Immature natural killer cell (primary cell): Measurements from ENCODE around the gene NTSR2. TPM values are rescaled to one million over a fixed set of nuclear protein-coding genes. Genes with fewer than 3 reads are reported as not detected.

Experiments
- DNase-seq, 3 donors: peaks; one replicate each; pipeline ENCODE4 v3.0.0; 2022; ENCODE audit warnings: mixed read lengths in 1 of 3
- H3K27ac Mint-ChIP-seq, 6 donors: one replicate each; pipeline ENCODE4 v1.8.0; 2020; ENCODE audit warnings: mixed read lengths in 6 of 6, mild to moderate bottlenecking in 5 of 6, inconsistent platforms in 4 of 6, moderate library complexity in 3 of 6
- H3K27me3 Mint-ChIP-seq, 3 donors: one replicate each; pipeline ENCODE4 v1.8.0; 2020 to 2021; ENCODE audit warnings: low read depth in 3 of 3, mild to moderate bottlenecking in 3 of 3, mixed read lengths in 3 of 3, moderate library complexity in 3 of 3, inconsistent platforms in 1 of 3
- H3K36me3 Mint-ChIP-seq, 3 donors: one replicate each; pipeline ENCODE4 v1.8.0; 2020; ENCODE audit warnings: mixed read lengths in 3 of 3, inconsistent platforms in 2 of 3, mild to moderate bottlenecking in 2 of 3
- H3K4me1 Mint-ChIP-seq, 2 donors: one replicate each; pipeline ENCODE4 v1.8.0; 2020; ENCODE audit warnings: inconsistent platforms in 2 of 2, mild to moderate bottlenecking in 2 of 2, mixed read lengths in 2 of 2, moderate library complexity in 1 of 2
- H3K4me3 Mint-ChIP-seq, 5 donors: one replicate each; pipeline ENCODE4 v1.8.0; 2020; ENCODE audit warnings: mild to moderate bottlenecking in 5 of 5, mixed read lengths in 5 of 5, inconsistent platforms in 3 of 5, moderate library complexity in 3 of 5
- H3K9me3 Mint-ChIP-seq, 6 donors: one replicate each; pipeline ENCODE4 v1.8.0; 2020; ENCODE audit warnings: mild to moderate bottlenecking in 6 of 6, mixed read lengths in 6 of 6, inconsistent platforms in 4 of 6, moderate library complexity in 3 of 6
- polyA plus RNA-seq, 3 donors: library from polyadenylated mRNA; unstranded; fragments of 300-500 nt; fragmentation: Illumina TruSeq; gene quantifications; one replicate each; pipeline ENCODE4 v1.2.3, GENCODE V29; 2021

Gene NTSR2
- polyA plus RNA-seq, 3 donors from 2014 or later, result not detected

DNA sequence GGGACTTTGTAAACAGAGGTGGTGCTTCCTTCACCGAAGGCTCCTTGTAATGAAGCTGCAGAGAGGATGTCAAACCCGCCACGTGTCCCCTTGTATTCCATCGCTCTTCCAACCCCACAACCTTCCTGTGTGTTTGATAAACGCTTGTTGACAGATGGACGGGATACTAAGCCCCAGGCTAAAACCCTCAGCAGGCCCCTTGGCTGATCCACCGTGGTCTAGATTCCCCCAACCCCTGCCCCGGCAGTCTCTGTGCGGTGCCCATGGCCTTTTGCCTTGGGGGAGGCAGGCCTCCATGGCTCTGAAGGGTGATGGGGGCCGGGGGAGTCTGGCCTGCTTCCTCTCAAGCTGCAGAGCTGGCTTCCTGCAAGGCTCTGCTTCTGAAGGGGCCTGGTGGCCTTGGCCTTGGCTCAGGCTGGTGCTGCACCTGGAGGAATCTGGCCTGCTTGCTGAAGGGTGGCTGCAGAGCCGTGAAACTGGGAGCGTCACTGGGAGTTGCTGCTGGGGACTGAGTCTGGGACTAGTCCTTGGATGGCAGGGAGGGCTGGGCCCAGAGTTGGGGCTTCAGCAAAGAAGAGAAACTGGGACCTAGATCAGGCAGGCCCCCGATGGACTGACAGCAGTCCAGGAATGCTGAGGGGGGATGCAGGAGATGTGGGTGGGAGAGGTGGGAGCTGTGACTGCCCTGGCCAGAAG lies 9.6 kb upstream of the NTSR2 start:
- DNase-seq, result no peak
- Mint-ChIP-seq H3K4me1 (no peaks in the 10 kb centered on the region), H3K27me3 (peaks cover 7 to 24% (median 14%) of the 10 kb centered on the region in 3 donors), H3K36me3 (no peaks in the 10 kb centered on the region), H3K27ac (no peak overlapping the region), H3K9me3 (no peaks in the 10 kb centered on the region), H3K4me3 (no peak overlapping the region)

DNA sequence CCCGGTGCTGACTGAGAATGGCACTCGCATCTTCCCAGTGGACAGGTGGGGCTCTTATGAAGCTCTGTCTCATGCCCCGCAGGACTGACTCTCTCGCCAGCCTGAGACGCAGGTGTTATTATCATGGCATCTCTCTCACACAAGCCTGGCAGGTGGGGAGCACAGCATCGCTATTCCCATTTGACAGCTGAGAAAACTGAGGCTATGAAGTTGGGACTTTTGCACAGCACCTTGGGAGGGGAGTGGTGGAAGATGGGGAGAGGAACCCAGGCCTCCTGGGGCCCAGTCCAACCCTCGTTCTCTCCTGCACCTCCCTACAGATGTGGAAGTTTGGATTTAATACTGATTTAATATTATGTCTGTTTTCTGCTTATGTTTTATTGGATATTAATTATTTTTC lies 9.0 kb upstream of the NTSR2 start:
- no peaks in the 10 kb centered on the region for H3K9me3 Mint-ChIP-seq
- H3K27me3 Mint-ChIP-seq, result peaks cover 7 to 20% (median 16%) of the 10 kb centered on the region in 3 donors
- no peak overlapping the region for H3K4me3 Mint-ChIP-seq
- H3K4me1 Mint-ChIP-seq, result no peaks in the 10 kb centered on the region
- no peak for DNase-seq
- no peak overlapping the region for H3K27ac Mint-ChIP-seq
- H3K36me3 Mint-ChIP-seq, result no peaks in the 10 kb centered on the region

- H3K27me3 Mint-ChIP-seq, result peaks cover 6 to 22% (median 14%) of the 10 kb centered on the region in 3 donors
- H3K9me3 Mint-ChIP-seq, result no peaks in the 10 kb centered on the region
- no peaks in the 10 kb centered on the region for H3K4me1 Mint-ChIP-seq
- DNase-seq, result no peak
- H3K36me3 Mint-ChIP-seq, result no peaks in the 10 kb centered on the region
- no peak overlapping the region for H3K4me3 Mint-ChIP-seq
- H3K27ac Mint-ChIP-seq, result no peak overlapping the region
Measured at GRCh38 chr2:11678306-11678960, 8.4 kb upstream of the NTSR2 start.

- H3K4me1 Mint-ChIP-seq, result no peaks in the 10 kb centered on the region
- no peaks in the 10 kb centered on the region for H3K9me3 Mint-ChIP-seq
- no peak for DNase-seq
- no peak overlapping the region for H3K27ac Mint-ChIP-seq
- H3K36me3 Mint-ChIP-seq, result no peaks in the 10 kb centered on the region
- H3K27me3 Mint-ChIP-seq, result peaks cover 6 to 22% (median 13%) of the 10 kb centered on the region in 3 donors
- H3K4me3 Mint-ChIP-seq, result no peak overlapping the region
Measured at GRCh38 chr2:11677136-11678055, 7.4 kb upstream of the NTSR2 start.

- no peaks in the 10 kb centered on the region for H3K36me3 Mint-ChIP-seq
Measured at GRCh38 chr2:11676640-11677039, 6.6 kb upstream of the NTSR2 start.

DNA sequence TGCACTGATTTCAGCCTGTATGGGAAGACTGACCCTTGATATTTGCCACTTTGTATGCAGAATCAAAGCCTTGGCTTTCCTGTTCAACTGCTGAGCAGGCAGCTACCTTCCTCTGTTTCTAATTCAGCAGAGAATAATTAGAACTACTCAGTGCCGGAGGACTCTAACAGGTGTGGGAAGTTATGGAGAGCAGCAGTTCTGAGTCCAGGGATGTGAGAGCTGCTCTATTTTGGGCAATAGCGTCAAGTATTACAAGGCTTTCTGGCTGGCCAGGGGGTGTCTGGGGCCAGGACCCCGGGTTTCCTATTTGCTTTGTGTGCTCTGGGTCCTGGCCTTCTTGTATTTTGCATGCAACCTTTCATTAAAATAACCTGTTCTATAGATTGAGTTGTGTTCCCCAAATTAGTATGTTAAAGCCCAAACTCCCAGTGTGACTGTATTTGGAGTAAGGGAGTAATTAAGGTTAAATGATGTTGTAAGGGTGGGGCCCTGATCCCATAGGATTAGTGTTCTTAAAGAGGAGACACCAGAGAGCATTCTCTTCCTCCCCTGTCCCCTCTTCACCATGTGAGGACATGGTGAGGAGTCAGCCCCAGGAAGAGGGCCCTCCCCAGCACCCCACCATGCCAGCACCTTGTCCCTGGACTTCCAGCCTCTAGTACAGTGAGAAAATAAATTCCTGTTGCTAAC lies 5.6 kb upstream of the NTSR2 start:
- no peak for DNase-seq
- Mint-ChIP-seq H3K9me3 (no peaks in the 10 kb centered on the region), H3K27ac (no peak overlapping the region), H3K4me1 (peaks cover 0 to 1% of the 10 kb centered on the region in 2 donors), H3K4me3 (no peak overlapping the region), H3K36me3 (no peaks in the 10 kb centered on the region), H3K27me3 (peaks cover 6 to 22% (median 13%) of the 10 kb centered on the region in 3 donors)

More at GRCh38 chr2:11676640-11677039, 6.6 kb upstream of the NTSR2 start:
- no peak for DNase-seq
- no peaks in the 10 kb centered on the region for H3K9me3 Mint-ChIP-seq
- no peak overlapping the region for H3K27ac Mint-ChIP-seq
- no peak overlapping the region for H3K4me3 Mint-ChIP-seq
- H3K27me3 Mint-ChIP-seq, result peaks cover 6 to 22% (median 13%) of the 10 kb centered on the region in 3 donors
- H3K4me1 Mint-ChIP-seq, result no peaks in the 10 kb centered on the region

DNA sequence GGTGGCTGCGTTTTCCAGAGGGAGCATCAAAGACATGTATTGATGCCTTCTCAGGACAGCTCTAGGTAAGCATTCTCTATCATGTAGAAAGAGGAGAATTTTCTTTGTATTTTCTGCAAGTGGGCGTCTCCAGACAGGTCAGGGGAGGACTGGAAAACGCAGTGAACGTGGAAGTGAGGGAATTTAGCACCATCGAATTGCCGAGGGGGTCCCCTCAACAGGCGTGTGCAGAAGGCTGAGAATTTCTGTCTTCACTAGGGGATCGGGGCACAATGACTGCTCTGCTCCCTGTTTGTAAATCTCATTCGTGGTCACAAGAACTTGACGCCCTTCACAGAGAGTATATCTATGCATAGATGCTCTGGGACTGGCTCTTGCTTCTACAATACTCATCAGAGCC lies 5.0 kb upstream of the NTSR2 start:
- no peak for DNase-seq
- peaks cover 6 to 21% (median 13%) of the 10 kb centered on the region in 3 donors for H3K27me3 Mint-ChIP-seq

GRCh38 chr2:11672407-11672806 lies 2.4 kb upstream of the NTSR2 start:
- no peak overlapping the region for H3K4me3 Mint-ChIP-seq
- no peak overlapping the region for H3K27ac Mint-ChIP-seq
- DNase-seq, result no peak
- no peaks in the 10 kb centered on the region for H3K9me3 Mint-ChIP-seq
- peaks cover 0 to 25% (median 19%) of the 10 kb centered on the region in 3 donors for H3K27me3 Mint-ChIP-seq
- peaks cover 3 to 6% of the 10 kb centered on the region in 2 donors for H3K4me1 Mint-ChIP-seq
- no peaks in the 10 kb centered on the region for H3K36me3 Mint-ChIP-seq

More for the DNA sequence above, 5.0 kb upstream of the NTSR2 start:
- Mint-ChIP-seq H3K9me3 (no peaks in the 10 kb centered on the region), H3K27ac (no peak overlapping the region), H3K36me3 (no peaks in the 10 kb centered on the region), H3K4me3 (no peak overlapping the region), H3K4me1 (peaks cover 3 to 6% of the 10 kb centered on the region in 2 donors)

GRCh38 chr2:11667866-11668637 lies 1.9 kb downstream of the NTSR2 start:
- Mint-ChIP-seq H3K4me3 (no peak overlapping the region), H3K4me1 (peaks cover 3 to 6% of the 10 kb centered on the region in 2 donors)

DNA sequence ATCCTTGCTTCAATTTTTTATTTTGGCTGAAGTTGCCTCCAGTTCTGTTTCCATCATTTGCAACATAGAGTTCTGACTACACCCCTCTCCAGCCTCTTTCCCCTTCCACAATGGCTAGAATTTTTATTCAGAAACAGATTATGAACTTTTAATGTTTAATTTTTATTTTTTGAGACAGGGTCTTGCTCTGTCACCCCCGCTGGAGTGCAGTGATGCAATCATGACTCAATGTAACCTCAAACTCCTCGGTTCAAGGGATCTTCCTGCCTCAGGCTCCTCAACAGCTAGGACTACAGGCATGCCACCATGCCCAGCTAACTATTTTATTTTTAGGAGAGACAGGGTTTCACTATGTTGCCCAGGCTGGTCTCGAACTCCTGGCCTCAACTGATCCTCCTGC lies 2.8 kb downstream of the NTSR2 start:
- no peak overlapping the region for H3K27ac Mint-ChIP-seq
- no peak overlapping the region for H3K4me3 Mint-ChIP-seq
- H3K27me3 Mint-ChIP-seq, result peaks cover 6 to 14% (median 11%) of the 10 kb centered on the region in 3 donors
- no peak for DNase-seq
- peaks cover 0 to 10% (median under 1%) of the 10 kb centered on the region in 6 donors for H3K9me3 Mint-ChIP-seq
- no peaks in the 10 kb centered on the region for H3K36me3 Mint-ChIP-seq
- peaks cover 3 to 6% of the 10 kb centered on the region in 2 donors for H3K4me1 Mint-ChIP-seq

More at GRCh38 chr2:11667866-11668637, 1.9 kb downstream of the NTSR2 start:
- Mint-ChIP-seq H3K36me3 (no peaks in the 10 kb centered on the region), H3K27me3 (peaks cover 3 to 11% (median 11%) of the 10 kb centered on the region in 3 donors), H3K9me3 (peaks cover 0 to 1% (median 0%) of the 10 kb centered on the region in 6 donors), H3K27ac (no peak overlapping the region)
- DNase-seq, result no peak

DNA sequence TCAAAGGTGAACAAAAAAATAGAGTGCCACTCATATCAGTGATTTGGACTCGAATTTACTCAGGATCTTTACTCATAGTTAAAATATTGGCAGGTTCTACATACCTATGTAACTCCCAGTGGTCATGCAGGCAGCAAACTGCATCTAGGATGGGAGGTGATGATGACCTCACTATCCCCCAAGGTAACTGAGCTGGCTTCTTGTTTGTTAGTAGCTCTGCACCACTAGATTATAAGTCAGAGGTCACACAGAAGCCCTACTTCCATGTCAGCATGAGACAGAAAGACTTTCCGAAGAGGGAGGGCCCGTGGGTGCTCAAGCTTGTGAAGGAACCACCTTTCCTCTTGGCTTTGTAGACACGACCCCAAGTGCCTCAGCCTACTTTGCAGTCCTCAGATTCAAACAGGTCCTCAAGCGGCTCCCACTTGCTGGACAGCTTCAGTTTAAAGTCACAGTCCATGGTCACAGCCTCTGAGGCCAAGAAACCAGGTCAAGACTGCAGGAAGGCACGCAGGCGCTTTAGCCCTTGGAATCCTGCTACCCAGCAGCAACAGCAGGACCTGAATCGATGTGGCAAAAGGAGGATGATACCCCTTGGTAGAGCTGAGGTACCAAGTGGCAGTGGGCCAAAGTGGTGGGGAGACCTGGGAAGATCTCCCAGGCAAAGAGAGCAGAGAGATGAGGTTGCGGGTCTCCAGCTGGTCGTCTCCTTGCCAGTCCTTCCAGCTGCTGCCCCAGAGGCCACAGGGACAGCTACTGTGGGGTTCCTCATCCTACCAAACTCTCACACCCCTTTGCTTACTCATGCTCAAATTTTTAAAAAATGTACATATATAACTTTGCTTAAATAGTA lies 4.3 kb downstream of the NTSR2 start:
- Mint-ChIP-seq H3K4me1 (peaks cover 3 to 6% of the 10 kb centered on the region in 2 donors), H3K36me3 (no peaks in the 10 kb centered on the region), H3K4me3 (no peak overlapping the region), H3K27ac (no peak overlapping the region), H3K27me3 (peaks cover 6 to 26% (median 13%) of the 10 kb centered on the region in 3 donors), H3K9me3 (peaks cover 0 to 14% (median 1%) of the 10 kb centered on the region in 6 donors)
- no peak for DNase-seq

- no peak overlapping the region for H3K4me3 Mint-ChIP-seq
- H3K9me3 Mint-ChIP-seq, result peaks cover 0 to 14% (median 1%) of the 10 kb centered on the region in 6 donors
- peaks cover 6 to 27% (median 12%) of the 10 kb centered on the region in 3 donors for H3K27me3 Mint-ChIP-seq
- H3K36me3 Mint-ChIP-seq, result no peaks in the 10 kb centered on the region
- no peaks in the 10 kb centered on the region for H3K4me1 Mint-ChIP-seq
- no peak for DNase-seq
- no peak overlapping the region for H3K27ac Mint-ChIP-seq
Measured at GRCh38 chr2:11665028-11665427, 5.0 kb downstream of the NTSR2 start.
